OCI-LY1 (cell line): ENCODE results near the gene CPXM2.

Source experiments
- EZH2 ChIP-seq: fragments of 200-600 bp; sonication (generic), shearing (Covaris generic); IDR thresholded peaks from 2 replicates; pipeline ENCODE4 v1.8.0; 2017; ENCODE audit warnings: borderline replicate concordance, mixed run types, mild to moderate bottlenecking, antibody characterized with exemption, low read length, moderate library complexity, mixed read lengths
- TF ChIP-seq, protein P1 (sequence below): fragments of 200-600 bp; sonication (generic), shearing (Covaris generic); IDR thresholded peaks from 2 replicates; pipeline ENCODE4 v1.5.1; 2017; ENCODE audit warnings: mild to moderate bottlenecking, antibody characterized with exemption, low read length, moderate library complexity, mixed read lengths

GRCh38 chr10:123724747-123725146, 166.9 kb downstream of the CPXM2 start:
- no peak for TF ChIP-seq EZH2
- TF ChIP-seq, protein P1, sequence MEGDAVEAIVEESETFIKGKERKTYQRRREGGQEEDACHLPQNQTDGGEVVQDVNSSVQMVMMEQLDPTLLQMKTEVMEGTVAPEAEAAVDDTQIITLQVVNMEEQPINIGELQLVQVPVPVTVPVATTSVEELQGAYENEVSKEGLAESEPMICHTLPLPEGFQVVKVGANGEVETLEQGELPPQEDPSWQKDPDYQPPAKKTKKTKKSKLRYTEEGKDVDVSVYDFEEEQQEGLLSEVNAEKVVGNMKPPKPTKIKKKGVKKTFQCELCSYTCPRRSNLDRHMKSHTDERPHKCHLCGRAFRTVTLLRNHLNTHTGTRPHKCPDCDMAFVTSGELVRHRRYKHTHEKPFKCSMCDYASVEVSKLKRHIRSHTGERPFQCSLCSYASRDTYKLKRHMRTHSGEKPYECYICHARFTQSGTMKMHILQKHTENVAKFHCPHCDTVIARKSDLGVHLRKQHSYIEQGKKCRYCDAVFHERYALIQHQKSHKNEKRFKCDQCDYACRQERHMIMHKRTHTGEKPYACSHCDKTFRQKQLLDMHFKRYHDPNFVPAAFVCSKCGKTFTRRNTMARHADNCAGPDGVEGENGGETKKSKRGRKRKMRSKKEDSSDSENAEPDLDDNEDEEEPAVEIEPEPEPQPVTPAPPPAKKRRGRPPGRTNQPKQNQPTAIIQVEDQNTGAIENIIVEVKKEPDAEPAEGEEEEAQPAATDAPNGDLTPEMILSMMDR: no peak
